NCI-H1694 treated with DMSO at 0.1 percent for 48 hours (cell line): Measurements from ENCODE around the gene B4GALT2.

ENCODE experiments used
- DNase-seq: peaks from one replicate; lab custom pipeline; 2025; lab: John Stamatoyannopoulos, UW

B4GALT2 gene

GRCh38 chr1:44029911-44030604 is 51.0 kb downstream of the B4GALT2 start:
- DNase-seq: peak; percentile 79

- no peak for DNase-seq
Measured at GRCh38 chr1:44030605-44031251, 51.7 kb downstream of the B4GALT2 start.

- no peak for DNase-seq
Measured at GRCh38 chr1:44031252-44032169, 52.5 kb downstream of the B4GALT2 start, which contains the start of gene SLC6A9. Gene SLC6A9 (minus strand): TSS chr1:44031462. CDS start chr1:44024277, 7,185 bp downstream.

GRCh38 chr1:44032170-44032790 is 53.3 kb downstream of the B4GALT2 start:
- no peak for DNase-seq

- no peak for DNase-seq
Measured at GRCh38 chr1:44033041-44033575, 54.1 kb downstream of the B4GALT2 start.

- no peak for DNase-seq
Measured at GRCh38 chr1:44033756-44034155, 54.7 kb downstream of the B4GALT2 start.

GRCh38 chr1:44034423-44034822 is 55.4 kb downstream of the B4GALT2 start:
- no peak for DNase-seq

- no peak for DNase-seq
Measured at GRCh38 chr1:44034976-44035716, 56.1 kb downstream of the B4GALT2 start.

- DNase-seq: no peak
Measured at GRCh38 chr1:44035726-44036408, 56.9 kb downstream of the B4GALT2 start.

- DNase-seq: peak; percentile 62
Measured at GRCh38 chr1:44036409-44037139, 57.6 kb downstream of the B4GALT2 start.

GRCh38 chr1:44037154-44037553 is 58.1 kb downstream of the B4GALT2 start:
- DNase-seq: no peak

- DNase-seq: no peak
Measured at GRCh38 chr1:44038876-44039657, 60.1 kb downstream of the B4GALT2 start.

GRCh38 chr1:44040418-44040817 is 61.4 kb downstream of the B4GALT2 start:
- DNase-seq: no peak
